Skeletal muscle satellite cell (primary cell): ENCODE data around the gene USF2.

Experiments used
- H3K27me3 ChIP-seq: 2 replicates; pipeline ENCODE4 v1.7.0; 2013; ENCODE audit warnings: low read length; ENCODE audit not compliant: control insufficient read depth, insufficient read depth
- H3K36me3 ChIP-seq: 2 replicates; pipeline ENCODE4 v1.7.0; 2013; ENCODE audit warnings: mild to moderate bottlenecking, control low read depth, low read length; ENCODE audit not compliant: insufficient read depth
- H3K4me1 ChIP-seq: 2 replicates; pipeline ENCODE4 v1.7.0; 2013; ENCODE audit warnings: low read length; ENCODE audit not compliant: control insufficient read depth, insufficient read depth
- H3K4me2 ChIP-seq: 2 replicates; pipeline ENCODE4 v1.7.0; 2013; ENCODE audit warnings: mild to moderate bottlenecking, low read length
- H3K4me3 ChIP-seq: 2 replicates; pipeline ENCODE4 v1.7.0; 2013; ENCODE audit warnings: low read length
- H3K9ac ChIP-seq: 2 replicates; pipeline ENCODE4 v1.7.0; 2013; ENCODE audit warnings: mild to moderate bottlenecking, low read depth, low read length, moderate library complexity
- H3K9me3 ChIP-seq: replicated peaks from 2 replicates; pipeline ENCODE4 v1.7.0; 2013; ENCODE audit warnings: mild to moderate bottlenecking, control low read depth, low read length

The USF2 gene

GRCh38 chr19:35327642-35328041, 58.9 kb downstream of the USF2 start:
- Histone ChIP-seq H3K9me3 (no peaks in the 10 kb centered on the region), H3K4me3 (no peak overlapping the region), H3K4me2 (no peak overlapping the region), H3K36me3 (no peaks in the 10 kb centered on the region), H3K9ac (no peak overlapping the region), H3K4me1 (no peaks in the 10 kb centered on the region), H3K27me3 (peaks cover 52% of the 10 kb centered on the region)

GRCh38 chr19:35328851-35329285, 60.1 kb downstream of the USF2 start, which contains the start of gene CD22:
Gene CD22 (plus strand): TSS chr19:35329187. CDS start chr19:35332041, 2,854 bp downstream.
- no peak within 1 kb of the TSS for H3K9ac ChIP-seq
- no peaks in the 10 kb centered on the region for H3K4me1 ChIP-seq
- H3K27me3 ChIP-seq = peaks cover 62% of the 10 kb centered on the region
- no peak within 1 kb of the TSS for H3K4me2 ChIP-seq
- no peak within 1 kb of the TSS for H3K4me3 ChIP-seq
- no peaks in the 10 kb centered on the region for H3K9me3 ChIP-seq
- no peaks in the 10 kb centered on the region for H3K36me3 ChIP-seq

- H3K27me3 ChIP-seq = peaks cover 66% of the 10 kb centered on the region
- H3K36me3 ChIP-seq = no peaks in the 10 kb centered on the region
- H3K9me3 ChIP-seq = no peaks in the 10 kb centered on the region
- no peak overlapping the region for H3K4me3 ChIP-seq
- no peak overlapping the region for H3K9ac ChIP-seq
- no peaks in the 10 kb centered on the region for H3K4me1 ChIP-seq
- H3K4me2 ChIP-seq = no peak overlapping the region
These were observed 60.6 kb downstream of the USF2 start for GRCh38 chr19:35329323-35329722.
